ENCODE data around the gene DNAH6.

- TF ChIP-seq CHD4 (IDR thresholded peaks at IDR 0.05; ENCODE audit: borderline replicate concordance) (no peak), MYC (IDR thresholded peaks at IDR 0.05; ENCODE audit: borderline replicate concordance, low read length) (no peak), FOSL2 (IDR thresholded peaks at IDR 0.05) (no peak), FOSL2 (CRISPR knock-in tag; IDR thresholded peaks at IDR 0.05) (no peak), POLR2A (IDR thresholded peaks at IDR 0.05; ENCODE audit: low read length) (no peak), CTCF (IDR thresholded peaks at IDR 0.05) (no peak), KDM1A (IDR thresholded peaks at IDR 0.05; ENCODE audit: low read depth) (no peak)
Measured at GRCh38 chr2:84654414-84654813, 138.1 kb downstream of the DNAH6 start.

Data from A549 (cell line).